Pancreas (tissue), 10 donors: ENCODE data around the gene ABCG2. TPM values are rescaled to one million over a fixed set of nuclear protein-coding genes. Genes with fewer than 3 reads are reported as not detected.

ENCODE experiments used
- ATAC-seq, 4 donors: fragments of 200-7000 bp; cut with Tn5 transposase; one replicate each; pipeline versions ENCODE4 v1.8.0 to v1.9.1; 2020; ENCODE audit warnings: mild to moderate bottlenecking in 4 of 4, moderate library complexity in 4 of 4
- DNase-seq, 6 donors: peaks; one replicate each; pipeline ENCODE4 v3.0.0-alpha.2; 2020
- FAIRE-seq: peaks from 2 replicates; lab custom pipeline; 2012; peaks lifted over from hg19 to GRCh38; lab: Jason Lieb, UNC
- H3K27ac ChIP-seq, 4 donors: fragments of 200-600 bp; sonication (generic); 1 replicate in 3 of 4; 2 replicates in 1 of 4; pipeline versions ENCODE4 v1.5.0 to v1.8.0; 2020
- H3K27me3 ChIP-seq, 4 donors: fragments of 200-600 bp; one replicate each; pipeline ENCODE4 v1.8.0; 2021
- H3K36me3 ChIP-seq, 3 donors: fragments of 200-600 bp; sonication (generic) in 1 of 3; one replicate each; pipeline versions ENCODE4 v1.5.0 to v1.8.0; 2020 to 2021
- H3K4me1 ChIP-seq, 3 donors: fragments of 200-600 bp; one replicate each; pipeline ENCODE4 v1.8.0; 2021
- H3K4me3 ChIP-seq, 4 donors: fragments of 200-600 bp; sonication (generic) in 2 of 4; one replicate each; pipeline versions ENCODE4 v1.5.0 to v1.8.0; 2020 to 2021
- H3K9me3 ChIP-seq, 4 donors: fragments of 200-600 bp; one replicate each; pipeline ENCODE4 v1.8.0; 2021
- WGBS, 2 donors: extraction: QIAGEN DNeasy Blood & Tissue Kit; methylation state at CpG; one replicate each; pipeline ENCODE4 v1.1.7; 2013; 5-methylcytosine and 5-hydroxymethylcytosine counted together
- intact Hi-C, 3 donors: fragments of 100-400 bp; cut with DNase I; formaldehyde crosslinking; loops; one replicate each; pipeline versions ENCODE4 v1.11.1 to v1.14.2; 2022
- polyA plus RNA-seq, 2 donors: library from polyadenylated mRNA; stranded (reverse); fragments of 200-250 nt; gene quantifications; one replicate each; pipeline ENCODE4 v1.2.3, GENCODE V29; 2013
- total RNA-seq, 6 donors: library from RNA; stranded (reverse); fragmentation: NEBNext Ultra II Directional in 4 of 6; extraction: Animal tissue kit (Norgen Biotek cat#: 25700) in 4 of 6; gene quantifications; one replicate each; pipeline versions ENCODE4 v1.2.1 to v1.2.4, GENCODE V29; 2021 to 2023
- TF ChIP-seq, protein P1 (sequence below), 4 donors: fragments of 200-600 bp; sonication (generic) in 3 of 4; IDR thresholded peaks; one replicate each; pipeline versions ENCODE4 v1.5.0 to v1.8.0; 2021; ENCODE audit warnings: antibody characterized with exemption in 4 of 4
- donor health status: healthy with polysubstance abuse.
- donor health status: DM: no; HTN: no; CAD: no; lungs with moderate emphysema.
- donor health status: DM: no; HTN: no; CAD: no.
- donor health status: control.
- donor health status: control.
- donor health status: Bipolar disorder and iron deficiency.
- donor health status: DM: yes; HTN: yes; CAD: no.
- donor health status: DM: no; HTN: no; CAD: no.
- donor health status: DM: no; HTN: no; CAD: no.
- donor health status: DM: yes; HTN: yes; CAD: no.

ABCG2 gene
- total and polyA plus RNA-seq, 8 donors = 0.23 to 0.97 (median 0.45) TPM

DNA sequence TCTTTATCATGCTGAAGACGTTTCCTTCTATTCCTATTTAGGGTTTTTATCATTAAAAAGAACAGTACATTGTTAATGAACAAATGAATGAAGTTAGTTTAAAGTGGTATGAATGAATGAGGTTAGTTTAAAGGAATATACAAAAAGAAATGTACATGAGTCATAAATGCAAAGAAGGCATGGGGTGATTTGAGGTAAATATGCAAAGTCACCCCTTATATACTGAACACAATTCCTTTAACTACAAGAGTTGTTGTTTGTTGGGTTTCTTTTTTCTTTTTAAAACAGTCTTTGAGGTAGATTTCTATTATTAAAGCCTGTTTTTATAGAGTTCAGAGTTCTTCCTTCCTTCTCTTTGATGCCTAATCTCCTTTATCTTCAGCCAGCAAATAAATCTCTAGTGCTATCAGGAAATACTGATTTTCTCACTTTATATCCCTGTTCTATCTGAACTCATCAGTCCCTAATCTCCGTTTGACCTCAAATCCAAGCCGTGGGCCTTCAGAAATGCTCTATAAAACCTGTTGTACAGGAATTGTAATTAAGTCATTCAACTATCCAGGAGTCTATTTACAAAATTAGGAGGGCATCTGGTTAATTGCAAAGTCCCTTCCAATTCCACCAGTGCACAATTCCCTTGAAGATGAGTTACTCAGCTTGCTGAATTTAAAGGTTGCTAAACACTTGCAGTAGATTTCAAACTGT is 31.6 kb upstream of the ABCG2 start:
- DNase-seq (no peak), FAIRE-seq (no peak), ATAC-seq (no peak)
- no peaks in the 10 kb centered on the region for H3K4me1 ChIP-seq
- H3K4me3 ChIP-seq = no peak overlapping the region
- 48% methylated on average over 3 of the region's 3 CpGs for WGBS, 2 donors
- TF ChIP-seq, protein P1, sequence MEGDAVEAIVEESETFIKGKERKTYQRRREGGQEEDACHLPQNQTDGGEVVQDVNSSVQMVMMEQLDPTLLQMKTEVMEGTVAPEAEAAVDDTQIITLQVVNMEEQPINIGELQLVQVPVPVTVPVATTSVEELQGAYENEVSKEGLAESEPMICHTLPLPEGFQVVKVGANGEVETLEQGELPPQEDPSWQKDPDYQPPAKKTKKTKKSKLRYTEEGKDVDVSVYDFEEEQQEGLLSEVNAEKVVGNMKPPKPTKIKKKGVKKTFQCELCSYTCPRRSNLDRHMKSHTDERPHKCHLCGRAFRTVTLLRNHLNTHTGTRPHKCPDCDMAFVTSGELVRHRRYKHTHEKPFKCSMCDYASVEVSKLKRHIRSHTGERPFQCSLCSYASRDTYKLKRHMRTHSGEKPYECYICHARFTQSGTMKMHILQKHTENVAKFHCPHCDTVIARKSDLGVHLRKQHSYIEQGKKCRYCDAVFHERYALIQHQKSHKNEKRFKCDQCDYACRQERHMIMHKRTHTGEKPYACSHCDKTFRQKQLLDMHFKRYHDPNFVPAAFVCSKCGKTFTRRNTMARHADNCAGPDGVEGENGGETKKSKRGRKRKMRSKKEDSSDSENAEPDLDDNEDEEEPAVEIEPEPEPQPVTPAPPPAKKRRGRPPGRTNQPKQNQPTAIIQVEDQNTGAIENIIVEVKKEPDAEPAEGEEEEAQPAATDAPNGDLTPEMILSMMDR (IDR thresholded peaks at IDR 0.05) = no peak
- intact Hi-C loops = no loop called here
- H3K9me3 ChIP-seq = no peaks in the 10 kb centered on the region
- no peaks in the 10 kb centered on the region for H3K27me3 ChIP-seq
- H3K27ac ChIP-seq = no peak overlapping the region
- H3K36me3 ChIP-seq = no peaks in the 10 kb centered on the region

DNA sequence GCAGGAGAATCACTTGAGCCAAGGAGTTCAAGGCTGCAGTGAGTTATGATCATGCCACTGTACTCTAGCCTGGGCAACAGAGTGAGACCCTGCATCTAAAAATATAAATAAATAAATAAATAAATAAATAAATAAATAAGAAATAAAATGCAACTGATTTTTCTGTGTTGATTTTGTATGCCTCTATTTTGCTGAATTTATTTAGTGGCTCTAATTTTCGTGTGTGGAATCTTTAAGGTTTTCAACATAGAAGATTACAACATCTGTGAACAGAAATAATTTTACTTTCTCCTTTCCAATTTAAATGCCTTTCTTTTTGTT is 30.9 kb upstream of the ABCG2 start:
- FAIRE-seq (no peak), DNase-seq (no peak), ATAC-seq (no peak)
- Histone ChIP-seq H3K27me3 (no peaks in the 10 kb centered on the region), H3K4me3 (no peak overlapping the region), H3K9me3 (no peaks in the 10 kb centered on the region), H3K4me1 (no peaks in the 10 kb centered on the region), H3K27ac (no peak overlapping the region), H3K36me3 (no peaks in the 10 kb centered on the region)
- WGBS, 2 donors = 84 to 87% methylated on average over 1 of the region's 1 CpG
- TF ChIP-seq, protein P1 (IDR thresholded peaks at IDR 0.05) = no peak
- intact Hi-C loops = no loop called here

DNA sequence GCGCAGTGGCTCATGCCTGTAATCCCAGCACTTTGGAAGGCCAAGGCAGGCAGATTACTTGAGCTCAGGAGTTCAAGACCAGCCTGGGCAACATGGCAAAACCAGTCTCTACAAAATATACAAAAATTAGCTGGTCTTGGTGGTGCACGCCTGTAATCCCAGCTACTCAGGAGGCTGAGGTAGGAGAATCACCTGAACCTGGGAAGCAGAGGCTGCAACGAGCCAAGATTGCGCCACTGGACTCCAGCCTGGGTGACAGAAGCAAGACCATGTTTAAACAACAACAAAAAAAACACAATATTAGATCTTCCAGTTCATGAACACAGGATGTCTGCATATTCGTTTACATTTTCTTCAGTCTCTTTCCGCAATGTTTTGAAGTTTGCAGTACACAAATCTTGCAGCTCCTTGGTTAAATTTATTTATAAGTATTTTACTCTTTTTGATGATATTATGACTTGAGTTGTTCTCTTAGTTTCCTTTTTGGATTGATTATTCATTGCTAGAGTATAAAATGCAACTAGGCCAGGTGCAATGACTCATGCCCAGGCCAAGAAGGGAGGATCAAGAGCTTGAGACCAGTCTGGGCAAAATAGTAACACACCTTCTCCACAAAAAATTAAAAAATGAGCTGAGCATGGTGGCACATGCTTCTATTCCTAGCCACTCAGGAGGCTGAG is 30.4 kb upstream of the ABCG2 start:
- intact Hi-C loops = no loop called here
- Histone ChIP-seq H3K4me1 (no peaks in the 10 kb centered on the region), H3K4me3 (no peak overlapping the region), H3K36me3 (no peaks in the 10 kb centered on the region), H3K27ac (no peak overlapping the region), H3K9me3 (no peaks in the 10 kb centered on the region), H3K27me3 (no peaks in the 10 kb centered on the region)
- 92 to 94% methylated on average over 6 of the region's 6 CpGs for WGBS, 2 donors
- TF ChIP-seq, protein P1 (IDR thresholded peaks at IDR 0.05) = no peak
- ATAC-seq (no peak), FAIRE-seq (no peak), DNase-seq (no peak)

DNA sequence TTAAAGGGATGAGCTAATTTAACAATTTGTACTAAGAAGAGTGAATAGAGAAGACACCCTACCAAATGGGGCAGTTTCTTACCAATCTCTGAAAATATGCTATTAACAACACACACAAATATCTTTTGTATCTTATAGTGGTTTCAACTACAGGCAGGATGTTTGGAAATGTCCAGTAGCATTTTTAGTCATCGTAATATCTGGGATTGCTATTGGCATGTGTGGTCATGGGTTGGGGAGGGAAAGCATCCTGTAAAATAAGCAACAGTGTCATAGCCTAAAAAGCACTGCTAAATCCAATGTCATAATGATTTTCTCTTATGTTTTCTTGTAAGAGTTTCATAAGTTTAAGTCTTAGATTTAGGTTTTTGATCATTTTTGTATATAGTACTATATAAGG is 29.3 kb upstream of the ABCG2 start:
- H3K36me3 ChIP-seq = no peaks in the 10 kb centered on the region
- ATAC-seq (no peak), DNase-seq (no peak), FAIRE-seq (no peak)
- no peaks in the 10 kb centered on the region for H3K9me3 ChIP-seq
- no peak overlapping the region for H3K4me3 ChIP-seq
- no peak overlapping the region for H3K27ac ChIP-seq
- intact Hi-C loops = no loop called here
- no peaks in the 10 kb centered on the region for H3K27me3 ChIP-seq
- WGBS, 2 donors = 90 to 100% methylated on average over 1 of the region's 1 CpG
- H3K4me1 ChIP-seq = no peaks in the 10 kb centered on the region
- TF ChIP-seq, protein P1 (IDR thresholded peaks at IDR 0.05) = no peak

DNA sequence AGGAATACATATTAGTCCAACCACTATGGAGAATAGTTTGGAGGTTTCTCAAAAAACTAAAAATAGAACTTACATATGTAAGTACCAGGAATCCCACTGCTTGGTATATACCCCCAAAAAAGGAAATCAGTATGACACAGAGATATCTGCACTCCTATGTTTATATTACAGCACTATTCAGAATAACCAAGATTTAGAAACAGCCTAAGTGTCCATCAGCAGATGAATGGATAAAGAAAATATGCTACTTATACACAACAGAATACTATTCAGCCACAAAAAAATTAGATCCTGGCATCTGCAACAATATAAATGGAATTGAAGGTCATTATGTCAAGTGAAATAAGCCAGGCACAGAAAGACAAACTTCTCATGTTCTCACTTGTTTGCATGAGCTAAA is 27.5 kb upstream of the ABCG2 start:
- intact Hi-C loops = no loop called here
- TF ChIP-seq, protein P1 (IDR thresholded peaks at IDR 0.05) = no peak
- H3K9me3 ChIP-seq = no peaks in the 10 kb centered on the region
- DNase-seq = no peak
- no peak for ATAC-seq
- no peak overlapping the region for H3K4me3 ChIP-seq
- H3K27ac ChIP-seq = no peak overlapping the region
- H3K4me1 ChIP-seq = no peaks in the 10 kb centered on the region
- no peak for FAIRE-seq
- H3K27me3 ChIP-seq = no peaks in the 10 kb centered on the region
- no peaks in the 10 kb centered on the region for H3K36me3 ChIP-seq
